Measurements from ENCODE around the gene PHIP.
A peak's percentile ranks its signal among the peaks of the same experiment; 100 is the strongest.
"Not testable (repeated sequence)": the region's sequence is repeated elsewhere in the genome, so short reads cannot be mapped to it uniquely, and the experiment has no call there.

Gene PHIP

DNA sequence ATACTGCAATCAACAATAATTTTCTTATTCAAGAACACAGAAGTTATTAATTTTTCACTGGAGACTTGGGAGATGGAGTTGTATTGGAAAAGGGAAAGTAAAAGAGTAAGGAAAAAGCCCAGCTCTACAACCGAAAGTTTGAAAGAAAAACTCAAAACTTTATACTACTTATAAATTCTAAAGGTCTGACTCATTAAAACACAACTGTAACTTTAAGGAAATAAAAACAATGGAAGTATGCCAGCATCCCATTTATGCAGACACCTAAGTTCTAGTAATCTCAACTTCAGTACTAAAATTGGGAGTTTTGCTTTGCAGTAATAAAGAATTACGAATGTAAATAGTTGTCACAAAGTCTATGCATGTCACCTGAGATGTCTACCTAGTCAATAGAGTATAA lies 130.1 kb downstream of the PHIP start:
- DNase-seq (ENCODE audit: low read depth), result peak; percentile 25

GRCh38 chr6:78947529-78947928 lies 130.5 kb downstream of the PHIP start:
- DNase-seq (ENCODE audit: low read depth), result no peak
- no peak for TF ChIP-seq CTCF (conservative IDR thresholded peaks at IDR 0.05; ENCODE audit: low read length)
- H3K4me3 ChIP-seq (ENCODE audit: low read length), result no peak overlapping the region

More for the DNA sequence above, 130.1 kb downstream of the PHIP start:
- no peak for TF ChIP-seq CTCF (conservative IDR thresholded peaks at IDR 0.05; ENCODE audit: low read length)
- no peak overlapping the region for H3K4me3 ChIP-seq (ENCODE audit: low read length)

DNA sequence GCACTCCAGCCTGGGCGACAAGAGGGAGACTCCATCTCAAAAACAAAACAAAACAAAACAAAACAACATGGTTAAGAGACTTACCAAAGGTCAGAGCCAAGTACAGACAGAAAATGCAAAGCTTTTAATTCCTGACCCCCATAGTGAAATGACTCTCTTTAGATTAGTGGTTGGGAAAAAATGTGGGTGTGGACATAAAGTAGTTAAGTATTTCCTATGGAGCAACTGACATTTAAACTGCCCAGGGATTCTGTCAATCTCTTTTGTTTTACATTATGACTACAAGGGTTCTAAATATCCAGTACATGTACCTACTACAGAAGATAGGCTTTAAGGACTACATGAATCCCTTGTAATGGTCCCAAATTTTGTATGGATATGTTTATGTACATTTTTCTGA lies 135.6 kb downstream of the PHIP start:
- TF ChIP-seq CTCF (conservative IDR thresholded peaks at IDR 0.05; ENCODE audit: low read length), result no peak
- H3K4me3 ChIP-seq (ENCODE audit: low read length), result no peak overlapping the region
- peak; percentile 16 for DNase-seq (ENCODE audit: low read depth)

DNA sequence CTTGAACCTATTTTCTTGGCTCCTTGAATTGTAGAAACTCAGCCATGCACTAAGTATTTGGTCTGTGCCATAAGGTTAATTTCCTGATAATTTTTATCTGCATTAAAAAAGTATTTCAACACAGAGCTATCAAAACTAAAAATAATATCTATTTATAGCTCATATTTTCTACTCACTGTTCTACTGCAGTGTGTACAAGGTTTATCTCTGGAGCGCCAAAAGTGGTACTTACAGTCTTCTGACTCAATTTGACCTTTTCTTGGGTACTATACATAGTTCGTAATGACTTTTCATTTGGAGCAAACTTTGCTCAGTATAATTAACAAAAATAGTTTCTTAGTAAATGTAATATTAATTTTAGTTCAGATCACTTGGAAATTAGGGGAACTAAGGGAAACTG lies 141.5 kb downstream of the PHIP start:
- TF ChIP-seq CTCF (conservative IDR thresholded peaks at IDR 0.05; ENCODE audit: low read length), result no peak

DNA sequence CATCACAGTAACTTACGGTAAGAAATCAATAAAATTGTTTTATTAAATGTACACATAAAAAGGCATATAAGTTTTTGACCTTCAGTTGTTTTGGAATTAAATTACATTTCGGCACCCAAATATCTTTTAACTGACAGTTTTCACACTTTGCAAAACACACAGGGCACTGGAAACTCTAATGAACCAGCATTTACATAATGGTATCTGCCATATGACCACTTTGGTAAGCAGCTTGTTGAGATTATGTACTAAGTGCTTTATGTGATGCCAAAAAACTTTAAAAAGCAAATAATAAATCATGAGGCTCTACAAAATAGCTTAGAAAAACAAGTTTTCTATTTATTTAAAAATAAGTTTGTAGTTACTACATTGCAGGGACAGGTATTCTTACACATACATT lies 142.5 kb downstream of the PHIP start:
- no peak overlapping the region for H3K4me3 ChIP-seq (ENCODE audit: low read length)
- no peak for DNase-seq (ENCODE audit: low read depth)
- no peak for TF ChIP-seq CTCF (conservative IDR thresholded peaks at IDR 0.05; ENCODE audit: low read length)

More for the DNA sequence above, 141.5 kb downstream of the PHIP start:
- no peak for DNase-seq (ENCODE audit: low read depth)
- H3K4me3 ChIP-seq (ENCODE audit: low read length), result no peak overlapping the region

- TF ChIP-seq CTCF (conservative IDR thresholded peaks at IDR 0.05; ENCODE audit: low read length), result no peak
- DNase-seq (ENCODE audit: low read depth), result no peak
- no peak overlapping the region for H3K4me3 ChIP-seq (ENCODE audit: low read length)
Observed at GRCh38 chr6:78925317-78925716, 152.7 kb downstream of the PHIP start.

- DNase-seq (ENCODE audit: low read depth); H3K4me3 ChIP-seq (ENCODE audit: low read length): not testable (repeated sequence)
Observed at GRCh38 chr6:78921168-78921567, 156.9 kb downstream of the PHIP start.

- TF ChIP-seq CTCF (conservative IDR thresholded peaks at IDR 0.05; ENCODE audit: low read length), result no peak
- no peak for DNase-seq (ENCODE audit: low read depth)
- H3K4me3 ChIP-seq (ENCODE audit: low read length), result no peak overlapping the region
Observed at GRCh38 chr6:78917788-78918187, 160.3 kb downstream of the PHIP start.

Data from AG10803 (cell line).